ENCODE results near the gene TTC39B. TPM values are rescaled to one million over a fixed set of nuclear protein-coding genes. Genes with fewer than 3 reads are reported as not detected.

The TTC39B gene
- total RNA-seq, 4 donors from 2014 or later, result 37.2 to 55.3 (median 45.6) TPM

DNA sequence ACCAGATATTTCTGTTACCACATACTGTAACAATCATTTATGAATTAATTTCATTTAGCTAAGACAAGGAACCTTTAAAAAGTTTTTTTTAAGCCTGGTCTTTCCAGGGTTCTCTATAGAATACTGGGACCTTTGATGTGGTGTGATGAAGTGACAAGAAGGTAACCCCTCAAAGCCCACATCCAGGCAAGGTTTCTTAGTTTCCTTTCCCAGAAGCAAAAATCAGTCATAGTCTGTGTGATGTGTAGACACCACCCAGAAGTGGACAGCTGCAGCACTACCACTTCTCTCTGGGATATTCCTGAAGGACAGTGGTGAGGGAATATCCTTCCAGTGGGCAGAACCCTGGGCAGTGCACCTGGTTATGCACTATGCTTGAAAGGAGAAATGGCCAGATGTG, 115.6 kb downstream of the TTC39B start:
- no peak overlapping the region for H3K4me3 ChIP-seq
- no peak overlapping the region for H3K27ac ChIP-seq
- TF ChIP-seq POLR2AphosphoS5 (IDR thresholded peaks at IDR 0.05), result no peak
- TF ChIP-seq, protein P1, sequence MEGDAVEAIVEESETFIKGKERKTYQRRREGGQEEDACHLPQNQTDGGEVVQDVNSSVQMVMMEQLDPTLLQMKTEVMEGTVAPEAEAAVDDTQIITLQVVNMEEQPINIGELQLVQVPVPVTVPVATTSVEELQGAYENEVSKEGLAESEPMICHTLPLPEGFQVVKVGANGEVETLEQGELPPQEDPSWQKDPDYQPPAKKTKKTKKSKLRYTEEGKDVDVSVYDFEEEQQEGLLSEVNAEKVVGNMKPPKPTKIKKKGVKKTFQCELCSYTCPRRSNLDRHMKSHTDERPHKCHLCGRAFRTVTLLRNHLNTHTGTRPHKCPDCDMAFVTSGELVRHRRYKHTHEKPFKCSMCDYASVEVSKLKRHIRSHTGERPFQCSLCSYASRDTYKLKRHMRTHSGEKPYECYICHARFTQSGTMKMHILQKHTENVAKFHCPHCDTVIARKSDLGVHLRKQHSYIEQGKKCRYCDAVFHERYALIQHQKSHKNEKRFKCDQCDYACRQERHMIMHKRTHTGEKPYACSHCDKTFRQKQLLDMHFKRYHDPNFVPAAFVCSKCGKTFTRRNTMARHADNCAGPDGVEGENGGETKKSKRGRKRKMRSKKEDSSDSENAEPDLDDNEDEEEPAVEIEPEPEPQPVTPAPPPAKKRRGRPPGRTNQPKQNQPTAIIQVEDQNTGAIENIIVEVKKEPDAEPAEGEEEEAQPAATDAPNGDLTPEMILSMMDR (IDR thresholded peaks at IDR 0.05), result no peak
- no peak for TF ChIP-seq POLR2A (IDR thresholded peaks at IDR 0.05)
- TF ChIP-seq EP300 (IDR thresholded peaks at IDR 0.05), result no peak
- no peaks in the 10 kb centered on the region for H3K27me3 ChIP-seq
- H3K9me3 ChIP-seq, result no peaks in the 10 kb centered on the region
- H3K36me3 ChIP-seq, result peaks cover 74% of the 10 kb centered on the region
- H3K4me1 ChIP-seq, result no peaks in the 10 kb centered on the region
- no peak for DNase-seq (ENCODE audit: low spot score in 2 of 2)

DNA sequence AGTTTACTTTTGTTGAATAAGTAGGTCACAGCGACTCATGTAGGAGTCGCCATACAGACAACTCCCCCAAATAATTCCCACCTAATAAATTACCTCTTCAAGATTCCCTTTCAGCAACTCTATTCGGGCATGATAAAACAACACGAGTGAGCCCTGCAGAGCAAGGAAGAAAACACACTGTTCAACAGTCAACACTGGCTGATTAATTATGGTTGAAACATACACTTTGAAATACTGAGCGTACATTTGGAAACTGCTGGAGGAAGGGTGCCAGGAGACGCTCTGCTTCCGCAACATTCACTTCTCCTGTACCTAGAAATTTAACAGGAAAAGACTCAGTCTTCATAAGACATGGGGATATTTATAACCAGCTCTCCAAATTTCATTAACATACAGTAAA, 117.5 kb downstream of the TTC39B start:
- TF ChIP-seq EP300 (IDR thresholded peaks at IDR 0.05), result no peak
- no peak for TF ChIP-seq POLR2A (IDR thresholded peaks at IDR 0.05)
- no peak for TF ChIP-seq POLR2AphosphoS5 (IDR thresholded peaks at IDR 0.05)
- TF ChIP-seq, protein P1 (IDR thresholded peaks at IDR 0.05), result no peak
- no peaks in the 10 kb centered on the region for H3K27me3 ChIP-seq
- no peak for DNase-seq (ENCODE audit: low spot score in 2 of 2)
- no peaks in the 10 kb centered on the region for H3K4me1 ChIP-seq
- no peak overlapping the region for H3K27ac ChIP-seq
- no peak overlapping the region for H3K4me3 ChIP-seq
- H3K36me3 ChIP-seq, result peaks cover 76% of the 10 kb centered on the region
- no peaks in the 10 kb centered on the region for H3K9me3 ChIP-seq
- WGBS, result 74% methylated on average over 7 of the region's 7 CpGs

DNA sequence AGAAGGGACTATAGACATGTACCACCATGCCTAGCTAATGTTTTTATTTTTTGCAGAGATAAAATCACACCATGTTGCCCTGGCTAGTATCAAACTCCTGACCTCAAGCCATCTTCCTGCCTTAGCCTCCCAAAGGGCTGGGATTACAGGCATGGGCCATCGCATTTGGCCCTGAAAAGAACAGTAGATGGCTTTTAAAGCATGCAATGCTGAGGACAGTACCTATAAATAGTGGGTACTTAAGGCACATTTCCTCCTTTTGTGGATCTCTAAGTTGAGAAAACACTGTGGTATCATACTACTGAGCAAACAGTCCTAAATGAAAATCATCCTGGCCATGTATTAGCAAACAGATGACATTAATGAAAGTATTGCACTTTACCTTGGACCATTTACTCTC, 119.4 kb downstream of the TTC39B start:
- no peak overlapping the region for H3K27ac ChIP-seq
- H3K27me3 ChIP-seq, result no peaks in the 10 kb centered on the region
- no peaks in the 10 kb centered on the region for H3K4me1 ChIP-seq
- WGBS, result 67% methylated on average over 1 of the region's 1 CpG
- no peaks in the 10 kb centered on the region for H3K9me3 ChIP-seq
- no peak for TF ChIP-seq POLR2AphosphoS5 (IDR thresholded peaks at IDR 0.05)
- TF ChIP-seq EP300 (IDR thresholded peaks at IDR 0.05), result no peak
- no peak for TF ChIP-seq POLR2A (IDR thresholded peaks at IDR 0.05)
- TF ChIP-seq, protein P1 (IDR thresholded peaks at IDR 0.05), result no peak
- H3K36me3 ChIP-seq, result peaks cover 82% of the 10 kb centered on the region
- no peak for DNase-seq (ENCODE audit: low spot score in 2 of 2)
- H3K4me3 ChIP-seq, result no peak overlapping the region

DNA sequence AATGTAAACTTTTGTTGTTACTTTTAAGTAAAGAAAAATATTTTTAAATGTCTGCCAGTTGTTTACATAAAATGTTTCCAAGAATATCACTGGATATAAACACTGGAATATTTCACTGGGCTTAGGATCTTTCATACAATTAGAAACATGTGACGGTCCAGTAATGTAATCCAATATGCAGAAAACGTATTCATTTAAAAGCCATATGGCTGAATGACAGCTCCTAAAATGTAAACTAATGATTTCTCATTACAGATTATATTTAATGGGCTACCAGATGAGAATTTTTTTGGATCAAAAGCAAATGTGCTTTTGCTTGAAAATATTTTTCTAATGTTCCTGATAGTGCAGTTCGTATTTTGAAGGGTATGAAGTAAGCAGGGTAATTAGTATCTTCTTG, 124.3 kb downstream of the TTC39B start:
- no peaks in the 10 kb centered on the region for H3K27me3 ChIP-seq
- H3K4me1 ChIP-seq, result no peaks in the 10 kb centered on the region
- 58% methylated on average over 3 of the region's 3 CpGs for WGBS
- no peak overlapping the region for H3K27ac ChIP-seq
- no peak for DNase-seq (ENCODE audit: low spot score in 2 of 2)
- TF ChIP-seq POLR2AphosphoS5 (IDR thresholded peaks at IDR 0.05) (no peak), POLR2A (IDR thresholded peaks at IDR 0.05) (no peak), EP300 (IDR thresholded peaks at IDR 0.05) (no peak)
- TF ChIP-seq, protein P1 (IDR thresholded peaks at IDR 0.05), result no peak
- H3K36me3 ChIP-seq, result peaks cover 54% of the 10 kb centered on the region
- no peaks in the 10 kb centered on the region for H3K9me3 ChIP-seq
- H3K4me3 ChIP-seq, result no peak overlapping the region

DNA sequence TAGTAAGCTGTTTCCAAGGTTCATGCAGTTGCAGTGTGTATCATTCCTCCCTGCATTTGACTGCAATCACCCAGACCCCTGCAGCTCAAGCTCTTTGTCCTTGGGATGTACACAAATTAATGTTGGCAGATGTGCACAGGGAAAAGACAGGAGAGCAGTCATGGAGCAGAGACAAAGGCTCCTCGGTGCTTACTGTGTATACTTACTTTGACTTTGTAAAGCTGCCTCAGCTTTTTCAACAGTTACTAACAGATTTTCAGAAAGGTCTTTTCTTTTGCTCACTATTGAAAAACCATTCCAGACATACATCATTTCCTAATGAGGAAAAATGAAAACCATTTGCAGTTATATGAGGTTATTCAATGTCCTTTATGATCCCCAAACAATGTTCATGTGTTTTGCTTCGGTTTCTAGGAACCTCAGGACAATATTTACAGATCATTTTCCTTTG, 124.9 kb downstream of the TTC39B start:
- WGBS, result 65% methylated on average over 2 of the region's 2 CpGs
- peaks cover 50% of the 10 kb centered on the region for H3K36me3 ChIP-seq
- H3K4me3 ChIP-seq, result no peak overlapping the region
- H3K27ac ChIP-seq, result no peak overlapping the region
- no peak for DNase-seq (ENCODE audit: low spot score in 2 of 2)
- no peaks in the 10 kb centered on the region for H3K27me3 ChIP-seq
- no peaks in the 10 kb centered on the region for H3K9me3 ChIP-seq
- TF ChIP-seq EP300 (IDR thresholded peaks at IDR 0.05), result no peak
- no peak for TF ChIP-seq POLR2A (IDR thresholded peaks at IDR 0.05)
- TF ChIP-seq POLR2AphosphoS5 (IDR thresholded peaks at IDR 0.05), result no peak
- TF ChIP-seq, protein P1 (IDR thresholded peaks at IDR 0.05), result no peak
- H3K4me1 ChIP-seq, result no peaks in the 10 kb centered on the region
